GM23338 (cell line): ENCODE measurements around the gene PLEK. TPM values are rescaled to one million over a fixed set of nuclear protein-coding genes. Genes with fewer than 3 reads are reported as not detected.

Source experiments
- ATAC-seq: fragments of 200-7000 bp; cut with Tn5 transposase; 3 replicates; pipeline ENCODE4 v1.9.1; 2020
- DNase-seq: peaks from one replicate; pipeline ENCODE4 v3.0.0-alpha.2; 2015; ENCODE audit warnings: low spot score
- H2AFZ ChIP-seq: fragments of 200-600 bp; sonication (generic); 2 replicates; pipeline ENCODE4 v1.8.0; 2016; ENCODE audit warnings: antibody characterized with exemption, mild to moderate bottlenecking, moderate library complexity
- H3F3A ChIP-seq: fragments of 200-600 bp; sonication (generic); replicated peaks from 2 replicates; pipeline ENCODE4 v1.8.0; 2017; ENCODE audit warnings: antibody characterized with exemption, mixed run types, low read depth
- H3K27ac ChIP-seq: fragments of 200-600 bp; sonication (generic); 2 replicates; pipeline ENCODE4 v1.6.1; 2016; ENCODE audit warnings: low read depth
- H3K27me3 ChIP-seq: fragments of 200-600 bp; sonication (generic); 2 replicates; pipeline ENCODE4 v1.8.0; 2016; ENCODE audit warnings: mild to moderate bottlenecking, mixed run types, moderate library complexity; ENCODE audit not compliant: insufficient read depth
- H3K36me3 ChIP-seq: fragments of 200-600 bp; sonication (generic); 2 replicates; pipeline ENCODE4 v1.8.0; 2016; ENCODE audit warnings: mild to moderate bottlenecking; ENCODE audit not compliant: insufficient read depth
- H3K4me1 ChIP-seq: fragments of 200-600 bp; sonication (generic); 2 replicates; pipeline ENCODE4 v1.8.0; 2016; ENCODE audit warnings: mild to moderate bottlenecking, moderate library complexity; ENCODE audit not compliant: insufficient read depth
- H3K4me2 ChIP-seq: fragments of 200-600 bp; sonication (generic); 2 replicates; pipeline ENCODE4 v1.7.1; 2017; ENCODE audit warnings: mixed run types
- H3K4me3 ChIP-seq: fragments of 200-600 bp; sonication (generic); 2 replicates; pipeline ENCODE4 v1.6.1; 2016; ENCODE audit warnings: mixed run types
- H3K79me2 ChIP-seq: fragments of 200-600 bp; sonication (generic); replicated peaks from 2 replicates; pipeline ENCODE4 v1.8.0; 2017; ENCODE audit warnings: mild to moderate bottlenecking; ENCODE audit not compliant: insufficient read depth
- H3K9me2 ChIP-seq: fragments of 200-600 bp; sonication (generic); 2 replicates; pipeline ENCODE4 v1.8.0; 2017; ENCODE audit not compliant: insufficient read depth
- H4K20me1 ChIP-seq: fragments of 200-600 bp; sonication (generic); replicated peaks from 2 replicates; pipeline ENCODE4 v1.8.0; 2017; ENCODE audit warnings: mild to moderate bottlenecking; ENCODE audit not compliant: insufficient read depth
- H3K27ac Mint-ChIP-seq: 2 replicates; pipeline ENCODE4 v1.8.0; 2020; ENCODE audit warnings: inconsistent platforms, mild to moderate bottlenecking, moderate library complexity, mixed read lengths
- H3K27me3 Mint-ChIP-seq: 3 replicates; pipeline ENCODE4 v1.8.0; 2022; ENCODE audit warnings: low read depth, mild to moderate bottlenecking, moderate library complexity, mixed read lengths, inconsistent platforms; ENCODE audit not compliant: insufficient read depth, poor library complexity
- H3K36me3 Mint-ChIP-seq: 3 replicates; pipeline ENCODE4 v1.8.0; 2021; ENCODE audit warnings: low read depth, mild to moderate bottlenecking, inconsistent platforms, moderate library complexity, mixed read lengths
- H3K4me1 Mint-ChIP-seq: 3 replicates; pipeline ENCODE4 v1.8.0; 2020; ENCODE audit warnings: mild to moderate bottlenecking, inconsistent platforms, mixed read lengths
- H3K4me3 Mint-ChIP-seq: 3 replicates; pipeline ENCODE4 v1.8.0; 2021; ENCODE audit warnings: moderate library complexity, mild to moderate bottlenecking, inconsistent platforms, mixed read lengths
- H3K9me3 Mint-ChIP-seq: 3 replicates; pipeline ENCODE4 v1.8.0; 2020; ENCODE audit warnings: moderate library complexity, mild to moderate bottlenecking, inconsistent platforms, mixed read lengths
- CREB1 ChIP-seq: fragments of 250-450 bp; sonication (Bioruptor Pico); IDR thresholded peaks from 2 replicates; pipeline ENCODE4 v1.5.0; 2020; ENCODE audit warnings: low read depth, mild to moderate bottlenecking, moderate library complexity
- EZH2phosphoT487 ChIP-seq: fragments of 200-600 bp; sonication (generic); IDR thresholded peaks from one replicate; pipeline ENCODE4 v1.8.1; 2018; ENCODE audit warnings: antibody characterized with exemption; ENCODE audit not compliant: unreplicated experiment
- POLR2AphosphoS5 ChIP-seq: IDR thresholded peaks from 2 replicates; pipeline ENCODE4 v1.6.1; 2016; ENCODE audit warnings: antibody characterized with exemption, low read depth
- STAT1 ChIP-seq: IDR thresholded peaks from one replicate; pipeline ENCODE4 v1.6.1; 2016; ENCODE audit warnings: antibody characterized with exemption; ENCODE audit not compliant: unreplicated experiment
- polyA plus RNA-seq: library from polyadenylated mRNA; unstranded; fragments of >200 nt; fragmentation: Nextera tagmentation; extraction: Ambion mirVana; gene quantifications from 2 replicates; pipeline ENCODE4 v1.2.1, GENCODE V29; 2016
- total RNA-seq: library from RNA; depleted of rRNA; stranded (reverse); fragments of >200 nt; shearing (Covaris generic); gene quantifications from 2 replicates; pipeline ENCODE4 v1.2.3, GENCODE V29; 2014
- TF ChIP-seq, protein P1 (sequence below): fragments of 250-450 bp; sonication (Bioruptor Pico); IDR thresholded peaks from 2 replicates; pipeline ENCODE4 v1.5.0; 2020; ENCODE audit warnings: mild to moderate bottlenecking, moderate library complexity
- TF ChIP-seq, protein P2 (sequence below): IDR thresholded peaks from one replicate; pipeline ENCODE4 v1.6.1; 2018; ENCODE audit warnings: antibody characterized with exemption; ENCODE audit not compliant: unreplicated experiment
- TF ChIP-seq, protein P3 (sequence below): IDR thresholded peaks from 2 replicates; pipeline ENCODE4 v1.6.1; 2016; ENCODE audit warnings: antibody characterized with exemption
- TF ChIP-seq, protein P4 (sequence below), 2 experiments: fragments of 200-600 bp in 1 of 2; sonication (generic) in 1 of 2; conservative IDR thresholded peaks; 2 replicates each; pipeline versions ENCODE4 v1.5.1 to v1.6.1; 2016 to 2017; ENCODE audit warnings: antibody characterized with exemption in 2 of 2, low read depth in 2 of 2, mild to moderate bottlenecking in 2 of 2, moderate library complexity in 1 of 2

Gene PLEK
- total and polyA plus RNA-seq, 2 experiments from 2014 or later = 0.06 TPM; not detected in 1

DNA sequence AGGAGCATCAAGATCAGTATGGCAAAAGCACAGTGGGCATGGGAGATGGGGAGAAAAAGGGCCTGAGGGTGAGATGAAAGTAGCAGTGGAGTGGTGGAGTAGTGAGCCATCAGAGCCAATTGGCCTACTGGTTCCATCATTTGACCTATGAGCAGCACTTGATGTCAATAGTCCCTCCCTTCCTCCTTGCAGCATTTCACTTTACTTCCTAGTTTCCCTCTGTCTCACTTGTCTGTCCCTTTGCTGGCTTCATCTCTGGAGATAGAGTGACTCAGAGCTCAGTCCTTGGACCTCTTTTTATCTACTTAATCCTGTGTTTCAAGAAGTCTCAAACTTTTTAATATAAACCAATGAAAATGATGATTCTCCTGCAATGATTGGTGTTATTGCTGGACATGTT is 69.9 kb downstream of the PLEK start (continued):
- TF ChIP-seq, protein P1, sequence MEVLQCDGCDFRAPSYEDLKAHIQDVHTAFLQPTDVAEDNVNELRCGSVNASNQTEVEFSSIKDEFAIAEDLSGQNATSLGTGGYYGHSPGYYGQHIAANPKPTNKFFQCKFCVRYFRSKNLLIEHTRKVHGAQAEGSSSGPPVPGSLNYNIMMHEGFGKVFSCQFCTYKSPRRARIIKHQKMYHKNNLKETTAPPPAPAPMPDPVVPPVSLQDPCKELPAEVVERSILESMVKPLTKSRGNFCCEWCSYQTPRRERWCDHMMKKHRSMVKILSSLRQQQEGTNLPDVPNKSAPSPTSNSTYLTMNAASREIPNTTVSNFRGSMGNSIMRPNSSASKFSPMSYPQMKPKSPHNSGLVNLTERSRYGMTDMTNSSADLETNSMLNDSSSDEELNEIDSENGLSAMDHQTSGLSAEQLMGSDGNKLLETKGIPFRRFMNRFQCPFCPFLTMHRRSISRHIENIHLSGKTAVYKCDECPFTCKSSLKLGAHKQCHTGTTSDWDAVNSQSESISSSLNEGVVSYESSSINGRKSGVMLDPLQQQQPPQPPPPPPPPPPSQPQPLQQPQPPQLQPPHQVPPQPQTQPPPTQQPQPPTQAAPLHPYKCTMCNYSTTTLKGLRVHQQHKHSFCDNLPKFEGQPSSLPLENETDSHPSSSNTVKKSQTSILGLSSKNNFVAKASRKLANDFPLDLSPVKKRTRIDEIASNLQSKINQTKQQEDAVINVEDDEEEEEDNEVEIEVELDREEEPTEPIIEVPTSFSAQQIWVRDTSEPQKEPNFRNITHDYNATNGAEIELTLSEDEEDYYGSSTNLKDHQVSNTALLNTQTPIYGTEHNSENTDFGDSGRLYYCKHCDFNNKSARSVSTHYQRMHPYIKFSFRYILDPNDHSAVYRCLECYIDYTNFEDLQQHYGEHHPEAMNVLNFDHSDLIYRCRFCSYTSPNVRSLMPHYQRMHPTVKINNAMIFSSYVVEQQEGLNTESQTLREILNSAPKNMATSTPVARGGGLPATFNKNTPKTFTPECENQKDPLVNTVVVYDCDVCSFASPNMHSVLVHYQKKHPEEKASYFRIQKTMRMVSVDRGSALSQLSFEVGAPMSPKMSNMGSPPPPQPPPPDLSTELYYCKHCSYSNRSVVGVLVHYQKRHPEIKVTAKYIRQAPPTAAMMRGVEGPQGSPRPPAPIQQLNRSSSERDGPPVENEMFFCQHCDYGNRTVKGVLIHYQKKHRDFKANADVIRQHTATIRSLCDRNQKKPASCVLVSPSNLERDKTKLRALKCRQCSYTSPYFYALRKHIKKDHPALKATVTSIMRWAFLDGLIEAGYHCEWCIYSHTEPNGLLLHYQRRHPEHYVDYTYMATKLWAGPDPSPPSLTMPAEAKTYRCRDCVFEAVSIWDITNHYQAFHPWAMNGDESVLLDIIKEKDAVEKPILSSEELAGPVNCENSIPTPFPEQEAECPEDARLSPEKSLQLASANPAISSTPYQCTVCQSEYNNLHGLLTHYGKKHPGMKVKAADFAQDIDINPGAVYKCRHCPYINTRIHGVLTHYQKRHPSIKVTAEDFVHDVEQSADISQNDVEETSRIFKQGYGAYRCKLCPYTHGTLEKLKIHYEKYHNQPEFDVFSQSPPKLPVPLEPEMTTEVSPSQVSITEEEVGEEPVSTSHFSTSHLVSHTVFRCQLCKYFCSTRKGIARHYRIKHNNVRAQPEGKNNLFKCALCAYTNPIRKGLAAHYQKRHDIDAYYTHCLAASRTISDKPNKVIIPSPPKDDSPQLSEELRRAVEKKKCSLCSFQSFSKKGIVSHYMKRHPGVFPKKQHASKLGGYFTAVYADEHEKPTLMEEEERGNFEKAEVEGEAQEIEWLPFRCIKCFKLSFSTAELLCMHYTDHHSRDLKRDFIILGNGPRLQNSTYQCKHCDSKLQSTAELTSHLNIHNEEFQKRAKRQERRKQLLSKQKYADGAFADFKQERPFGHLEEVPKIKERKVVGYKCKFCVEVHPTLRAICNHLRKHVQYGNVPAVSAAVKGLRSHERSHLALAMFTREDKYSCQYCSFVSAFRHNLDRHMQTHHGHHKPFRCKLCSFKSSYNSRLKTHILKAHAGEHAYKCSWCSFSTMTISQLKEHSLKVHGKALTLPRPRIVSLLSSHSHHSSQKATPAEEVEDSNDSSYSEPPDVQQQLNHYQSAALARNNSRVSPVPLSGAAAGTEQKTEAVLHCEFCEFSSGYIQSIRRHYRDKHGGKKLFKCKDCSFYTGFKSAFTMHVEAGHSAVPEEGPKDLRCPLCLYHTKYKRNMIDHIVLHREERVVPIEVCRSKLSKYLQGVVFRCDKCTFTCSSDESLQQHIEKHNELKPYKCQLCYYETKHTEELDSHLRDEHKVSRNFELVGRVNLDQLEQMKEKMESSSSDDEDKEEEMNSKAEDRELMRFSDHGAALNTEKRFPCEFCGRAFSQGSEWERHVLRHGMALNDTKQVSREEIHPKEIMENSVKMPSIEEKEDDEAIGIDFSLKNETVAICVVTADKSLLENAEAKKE (CRISPR knock-in tag) = no peak
- TF ChIP-seq POLR2AphosphoS5 (no peak), EZH2phosphoT487 (no peak), STAT1 (no peak)
- TF ChIP-seq, protein P2, sequence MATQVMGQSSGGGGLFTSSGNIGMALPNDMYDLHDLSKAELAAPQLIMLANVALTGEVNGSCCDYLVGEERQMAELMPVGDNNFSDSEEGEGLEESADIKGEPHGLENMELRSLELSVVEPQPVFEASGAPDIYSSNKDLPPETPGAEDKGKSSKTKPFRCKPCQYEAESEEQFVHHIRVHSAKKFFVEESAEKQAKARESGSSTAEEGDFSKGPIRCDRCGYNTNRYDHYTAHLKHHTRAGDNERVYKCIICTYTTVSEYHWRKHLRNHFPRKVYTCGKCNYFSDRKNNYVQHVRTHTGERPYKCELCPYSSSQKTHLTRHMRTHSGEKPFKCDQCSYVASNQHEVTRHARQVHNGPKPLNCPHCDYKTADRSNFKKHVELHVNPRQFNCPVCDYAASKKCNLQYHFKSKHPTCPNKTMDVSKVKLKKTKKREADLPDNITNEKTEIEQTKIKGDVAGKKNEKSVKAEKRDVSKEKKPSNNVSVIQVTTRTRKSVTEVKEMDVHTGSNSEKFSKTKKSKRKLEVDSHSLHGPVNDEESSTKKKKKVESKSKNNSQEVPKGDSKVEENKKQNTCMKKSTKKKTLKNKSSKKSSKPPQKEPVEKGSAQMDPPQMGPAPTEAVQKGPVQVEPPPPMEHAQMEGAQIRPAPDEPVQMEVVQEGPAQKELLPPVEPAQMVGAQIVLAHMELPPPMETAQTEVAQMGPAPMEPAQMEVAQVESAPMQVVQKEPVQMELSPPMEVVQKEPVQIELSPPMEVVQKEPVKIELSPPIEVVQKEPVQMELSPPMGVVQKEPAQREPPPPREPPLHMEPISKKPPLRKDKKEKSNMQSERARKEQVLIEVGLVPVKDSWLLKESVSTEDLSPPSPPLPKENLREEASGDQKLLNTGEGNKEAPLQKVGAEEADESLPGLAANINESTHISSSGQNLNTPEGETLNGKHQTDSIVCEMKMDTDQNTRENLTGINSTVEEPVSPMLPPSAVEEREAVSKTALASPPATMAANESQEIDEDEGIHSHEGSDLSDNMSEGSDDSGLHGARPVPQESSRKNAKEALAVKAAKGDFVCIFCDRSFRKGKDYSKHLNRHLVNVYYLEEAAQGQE = no peak

DNA sequence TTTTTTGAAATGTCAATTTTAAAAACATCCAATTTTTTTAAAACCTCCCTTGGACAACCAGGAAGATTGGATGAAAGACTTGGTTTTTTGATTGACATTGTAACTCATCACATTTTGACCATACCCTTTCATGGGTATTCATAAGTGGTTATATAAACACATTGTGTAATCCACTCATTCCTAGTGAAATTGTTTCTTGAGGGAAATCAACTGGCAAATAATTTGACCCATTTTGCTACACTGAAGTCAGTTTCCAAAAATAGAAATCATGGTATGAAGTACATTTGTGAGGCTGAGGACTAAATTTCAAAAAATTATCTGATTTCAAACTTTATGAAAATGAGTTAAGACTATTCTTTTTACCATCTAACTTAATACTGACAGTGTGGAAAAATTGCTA is 70.5 kb downstream of the PLEK start:
- Histone ChIP-seq H2AFZ (no peak overlapping the region), H3K27ac (no peak overlapping the region), H3K79me2 (no peaks in the 10 kb centered on the region), H3K27me3 (no peaks in the 10 kb centered on the region), H3F3A (no peaks in the 10 kb centered on the region), H3K4me3 (no peak overlapping the region), H3K36me3 (no peaks in the 10 kb centered on the region), H3K4me1 (no peaks in the 10 kb centered on the region), H3K9me2 (no peaks in the 10 kb centered on the region), H3K4me2 (no peak overlapping the region), H4K20me1 (no peaks in the 10 kb centered on the region)
- Mint-ChIP-seq H3K9me3 (peaks cover 9% of the 10 kb centered on the region; the same call in 2 of the 3 replicates), H3K4me1 (peaks cover 7% of the 10 kb centered on the region; the same call in 1 of the 3 replicates), H3K4me3 (no peak overlapping the region), H3K27ac (no peak overlapping the region), H3K27me3 (no peaks in the 10 kb centered on the region), H3K36me3 (no peaks in the 10 kb centered on the region)
- DNase-seq (no peak), ATAC-seq (no peak)
- TF ChIP-seq, protein P3, sequence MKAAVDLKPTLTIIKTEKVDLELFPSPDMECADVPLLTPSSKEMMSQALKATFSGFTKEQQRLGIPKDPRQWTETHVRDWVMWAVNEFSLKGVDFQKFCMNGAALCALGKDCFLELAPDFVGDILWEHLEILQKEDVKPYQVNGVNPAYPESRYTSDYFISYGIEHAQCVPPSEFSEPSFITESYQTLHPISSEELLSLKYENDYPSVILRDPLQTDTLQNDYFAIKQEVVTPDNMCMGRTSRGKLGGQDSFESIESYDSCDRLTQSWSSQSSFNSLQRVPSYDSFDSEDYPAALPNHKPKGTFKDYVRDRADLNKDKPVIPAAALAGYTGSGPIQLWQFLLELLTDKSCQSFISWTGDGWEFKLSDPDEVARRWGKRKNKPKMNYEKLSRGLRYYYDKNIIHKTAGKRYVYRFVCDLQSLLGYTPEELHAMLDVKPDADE = no peak
- TF ChIP-seq CREB1 = no peak
- TF ChIP-seq, protein P4, sequence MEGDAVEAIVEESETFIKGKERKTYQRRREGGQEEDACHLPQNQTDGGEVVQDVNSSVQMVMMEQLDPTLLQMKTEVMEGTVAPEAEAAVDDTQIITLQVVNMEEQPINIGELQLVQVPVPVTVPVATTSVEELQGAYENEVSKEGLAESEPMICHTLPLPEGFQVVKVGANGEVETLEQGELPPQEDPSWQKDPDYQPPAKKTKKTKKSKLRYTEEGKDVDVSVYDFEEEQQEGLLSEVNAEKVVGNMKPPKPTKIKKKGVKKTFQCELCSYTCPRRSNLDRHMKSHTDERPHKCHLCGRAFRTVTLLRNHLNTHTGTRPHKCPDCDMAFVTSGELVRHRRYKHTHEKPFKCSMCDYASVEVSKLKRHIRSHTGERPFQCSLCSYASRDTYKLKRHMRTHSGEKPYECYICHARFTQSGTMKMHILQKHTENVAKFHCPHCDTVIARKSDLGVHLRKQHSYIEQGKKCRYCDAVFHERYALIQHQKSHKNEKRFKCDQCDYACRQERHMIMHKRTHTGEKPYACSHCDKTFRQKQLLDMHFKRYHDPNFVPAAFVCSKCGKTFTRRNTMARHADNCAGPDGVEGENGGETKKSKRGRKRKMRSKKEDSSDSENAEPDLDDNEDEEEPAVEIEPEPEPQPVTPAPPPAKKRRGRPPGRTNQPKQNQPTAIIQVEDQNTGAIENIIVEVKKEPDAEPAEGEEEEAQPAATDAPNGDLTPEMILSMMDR (conservative IDR thresholded peaks at IDR 0.05; ENCODE audit: low read depth in 2 of 2) = no peak
- TF ChIP-seq, protein P2 = no peak
